NT2/D1 (cell line): ENCODE data around the gene HEG1.

Experiments used
- SUZ12 ChIP-seq: IDR thresholded peaks from 2 replicates; pipeline ENCODE4 v1.6.1; 2011; ENCODE audit not compliant: insufficient read length, insufficient read depth; ENCODE audit errors: extremely low read depth
- YY1 ChIP-seq: IDR thresholded peaks from 2 replicates; pipeline ENCODE4 v1.6.1; 2011; ENCODE audit not compliant: insufficient read length, insufficient read depth

DNA sequence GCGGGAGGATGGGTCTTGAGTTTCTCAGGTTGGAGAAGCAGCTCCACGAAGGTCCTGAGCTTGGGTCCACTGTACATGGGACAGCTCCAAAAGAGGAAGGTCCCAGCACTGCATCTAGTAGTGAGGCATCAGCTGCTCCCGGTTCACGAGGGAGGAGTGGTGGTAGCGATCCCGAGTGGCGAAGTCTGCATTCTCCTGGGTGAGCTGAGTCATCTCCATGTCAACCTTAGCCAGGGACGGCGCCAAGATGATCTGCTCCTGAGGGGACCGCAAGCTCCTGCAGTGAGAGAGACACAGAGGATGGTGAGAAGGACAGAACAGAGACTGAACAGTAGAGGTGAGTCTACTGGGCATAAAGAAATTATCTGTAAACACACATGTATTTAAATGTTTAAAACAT lies 28.0 kb upstream of the HEG1 start:
- no peak for TF ChIP-seq YY1
- no peak for TF ChIP-seq SUZ12
